Dermis microvascular lymphatic vessel endothelial cell (primary cell): ENCODE data around the gene SUPT7L. TPM values are rescaled to one million over a fixed set of nuclear protein-coding genes. Genes with fewer than 3 reads are reported as not detected.
A peak's percentile ranks its signal among the peaks of the same experiment; 100 is the strongest.
"Not testable (repeated sequence)": the region's sequence is repeated elsewhere in the genome, so short reads cannot be mapped to it uniquely, and the experiment has no call there.

ENCODE experiments used
- DNase-seq, 2 donors: peaks; one replicate each; pipeline versions ENCODE4 v3.0.0 to v3.0.0-alpha.2; 2010; ENCODE audit warnings: low read depth in 2 of 2
- total RNA-seq: library from RNA; depleted of rRNA; stranded (reverse); fragments of >200 nt; gene quantifications from 2 replicates; pipeline ENCODE4 v1.2.1, GENCODE V29; 2014

SUPT7L gene
- total RNA-seq, 1 donor from 2014 or later: 10.0 TPM

DNA sequence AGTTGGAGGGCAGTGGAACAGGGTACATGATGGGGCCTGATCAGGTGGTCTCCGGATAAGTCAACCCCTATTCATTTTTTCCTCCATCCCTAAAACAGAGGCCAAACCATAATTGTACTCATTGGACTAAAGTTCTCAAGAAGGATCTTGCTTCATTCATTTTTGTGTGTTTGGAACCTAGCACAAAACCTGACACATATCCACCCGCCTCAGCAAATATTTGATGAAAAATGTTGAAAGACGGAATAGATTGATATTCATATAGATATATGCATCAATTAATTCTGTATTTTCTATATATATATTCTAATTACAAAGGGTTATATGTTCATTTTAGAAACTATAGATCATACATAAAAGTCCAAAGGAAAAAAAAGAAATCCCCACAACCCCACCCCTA lies 22.2 kb upstream of the SUPT7L start:
- DNase-seq: no peak

DNA sequence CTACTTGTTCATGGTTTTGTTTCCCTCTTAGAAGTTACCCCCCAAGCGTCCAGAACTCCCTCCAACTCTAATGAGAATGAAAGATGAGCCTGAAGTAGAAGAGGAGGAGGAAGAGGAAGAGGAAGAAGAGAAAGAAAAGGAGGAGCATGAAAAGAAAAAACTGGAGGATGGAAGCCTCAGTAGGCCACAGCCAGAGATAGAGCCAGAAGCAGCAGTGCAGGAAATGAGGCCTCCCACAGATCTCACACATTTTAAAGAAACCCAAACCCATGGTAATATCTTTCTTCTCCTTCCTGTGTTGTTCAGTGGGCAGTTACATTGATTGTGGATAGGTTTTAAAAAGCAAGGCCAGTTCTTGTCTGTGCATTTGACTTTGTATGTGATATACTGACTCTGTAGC lies 21.6 kb upstream of the SUPT7L start:
- DNase-seq: not testable (repeated sequence)

DNA sequence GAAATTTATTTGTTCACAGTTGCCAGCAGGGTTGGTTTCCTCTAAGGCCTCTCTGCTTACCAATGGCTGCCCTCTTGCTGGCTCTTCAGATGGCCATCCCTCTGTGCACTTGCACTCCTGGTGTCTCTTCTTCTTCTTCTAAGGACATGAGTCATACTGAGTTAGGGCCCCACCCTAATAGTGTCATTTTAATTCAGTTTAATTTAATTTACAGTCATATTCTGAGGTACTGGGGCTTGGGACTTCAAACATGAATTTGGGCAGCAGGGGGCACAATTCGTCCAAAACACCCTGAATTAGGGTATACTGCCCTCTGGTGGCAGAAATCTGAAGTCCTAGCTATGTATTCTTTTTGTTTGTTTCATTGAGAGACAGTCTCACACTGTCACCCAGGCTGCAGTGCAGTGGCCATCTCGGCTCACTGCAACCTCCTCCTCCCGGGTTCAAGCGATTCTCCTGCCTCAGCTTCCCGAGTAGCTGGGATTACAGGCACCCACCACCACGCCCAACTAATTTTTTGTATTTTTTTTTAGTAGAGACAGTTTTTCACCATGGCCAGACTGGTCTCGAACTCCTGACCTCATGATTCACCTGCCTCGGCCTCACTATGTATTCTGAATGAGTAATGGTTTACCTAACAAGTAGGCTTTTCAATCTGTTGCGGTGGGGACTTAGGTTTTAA lies 20.1 kb upstream of the SUPT7L start:
- peak; percentile 92 for DNase-seq

DNA sequence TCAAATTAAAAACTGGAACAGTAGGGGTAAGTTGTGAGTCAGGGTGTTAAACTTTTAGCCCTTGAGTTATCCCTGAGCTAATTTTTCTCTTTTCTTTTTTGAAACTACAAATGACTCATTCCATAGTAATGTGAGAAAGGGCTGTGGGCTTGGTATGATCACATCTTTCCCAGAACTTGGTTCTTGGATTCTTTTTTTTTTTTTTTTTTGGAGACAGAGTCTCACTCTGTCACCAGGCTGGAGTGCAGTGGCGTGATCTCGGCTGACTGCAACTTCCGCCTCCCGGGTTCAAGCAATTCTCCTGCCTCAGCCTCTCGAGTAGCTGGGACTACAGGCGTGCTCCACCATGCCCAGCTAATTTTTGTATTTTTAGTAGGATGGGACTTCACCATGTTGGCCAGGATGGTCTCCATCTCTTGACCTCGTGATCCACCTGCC lies 18.9 kb upstream of the SUPT7L start:
- DNase-seq: peak in 1 of 2 donors; percentile 70

DNA sequence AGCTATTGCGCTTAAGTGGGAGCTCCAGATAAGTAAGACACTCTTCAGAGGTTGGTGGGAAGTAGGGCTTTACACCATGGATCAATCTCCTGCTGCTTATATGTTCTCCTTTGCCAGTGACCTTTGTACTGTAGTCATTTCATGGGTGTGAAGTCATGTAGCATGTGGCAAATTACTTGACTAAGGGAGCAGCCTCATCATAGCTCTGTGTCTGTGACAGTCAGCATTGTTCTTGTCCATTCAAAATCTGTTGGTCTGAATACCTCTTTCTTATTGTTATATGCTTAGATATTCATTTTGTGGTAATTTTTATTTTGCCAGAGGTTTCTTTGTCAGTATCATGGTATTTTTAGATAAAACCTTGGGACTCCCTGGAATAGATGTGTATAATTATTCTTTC lies 18.4 kb upstream of the SUPT7L start:
- peak in 1 of 2 donors; percentile 33 for DNase-seq

- DNase-seq: no peak
Observed at GRCh38 chr2:27680571-27680970, 17.2 kb upstream of the SUPT7L start.

DNA sequence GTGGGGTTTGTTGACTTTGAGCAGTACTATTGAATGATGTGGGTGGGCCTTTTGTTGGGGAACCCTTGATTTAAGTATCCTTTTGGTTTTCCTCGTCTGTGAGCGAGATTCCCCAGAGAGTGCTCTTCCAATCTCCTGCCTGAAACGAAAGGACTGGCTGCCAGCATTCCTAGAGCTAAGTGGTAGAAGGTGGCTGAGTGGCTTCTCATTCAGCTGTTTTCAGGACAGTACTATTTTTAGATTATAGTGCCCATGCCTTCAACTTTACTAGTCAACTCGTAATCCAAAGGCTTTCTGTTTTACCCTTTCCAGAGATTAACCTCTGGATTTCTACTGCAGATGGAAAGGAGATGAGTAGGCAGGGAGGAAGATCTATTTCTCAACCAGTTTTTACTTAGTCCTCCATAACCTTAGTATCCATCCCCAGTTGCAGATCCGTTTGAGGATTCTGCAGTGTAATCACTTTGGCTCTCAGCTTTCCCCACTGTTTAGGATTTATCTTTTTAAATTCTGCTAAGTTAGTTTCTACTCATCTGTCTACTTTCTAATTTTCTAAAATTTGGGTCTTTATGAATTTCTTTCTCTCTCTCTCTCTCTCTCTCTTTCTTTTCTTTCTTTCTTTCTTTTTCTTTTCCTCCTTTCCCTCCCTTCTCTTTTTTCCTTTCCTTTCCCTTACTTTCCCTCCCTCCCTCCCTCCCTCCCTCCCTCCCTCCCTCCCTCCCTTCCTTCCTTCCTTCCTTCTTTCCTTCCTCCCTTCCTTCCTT lies 9.5 kb upstream of the SUPT7L start:
- no peak for DNase-seq

GRCh38 chr2:27671235-27671634 lies 7.8 kb upstream of the SUPT7L start:
- no peak for DNase-seq

- peak in 1 of 2 donors; percentile 16 for DNase-seq
Observed at GRCh38 chr2:27667446-27667845, 4.0 kb upstream of the SUPT7L start.

GRCh38 chr2:27664622-27665363 lies 1.4 kb upstream of the SUPT7L start:
- DNase-seq: no peak

- no peak for DNase-seq
Observed at GRCh38 chr2:27664154-27664574, 750 bp upstream of the SUPT7L start.

DNA sequence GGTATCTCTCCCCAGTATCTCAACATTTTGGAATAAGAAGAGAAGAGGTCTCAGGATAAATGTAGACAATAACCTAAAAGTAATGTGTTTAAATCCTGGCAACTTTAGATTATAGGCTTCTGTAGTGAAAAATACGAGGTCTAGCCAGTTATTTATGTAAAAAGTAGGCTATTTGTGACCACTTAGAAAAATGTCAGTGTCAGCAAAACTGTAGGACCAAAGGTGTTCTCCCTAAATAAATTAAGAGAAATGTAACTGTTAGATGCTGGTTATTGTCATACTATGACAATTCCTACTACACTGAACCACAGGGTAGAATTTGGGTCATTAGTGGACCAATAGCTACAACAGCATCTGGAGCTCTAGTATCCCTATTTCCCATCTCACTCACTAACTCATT lies 2.0 kb downstream of the SUPT7L start:
- no peak for DNase-seq

- DNase-seq: peak in 1 of 2 donors; percentile 39
Observed at GRCh38 chr2:27655155-27655951, 8.1 kb downstream of the SUPT7L start.

- DNase-seq: no peak
Observed at GRCh38 chr2:27653397-27653796, 10.0 kb downstream of the SUPT7L start.

DNA sequence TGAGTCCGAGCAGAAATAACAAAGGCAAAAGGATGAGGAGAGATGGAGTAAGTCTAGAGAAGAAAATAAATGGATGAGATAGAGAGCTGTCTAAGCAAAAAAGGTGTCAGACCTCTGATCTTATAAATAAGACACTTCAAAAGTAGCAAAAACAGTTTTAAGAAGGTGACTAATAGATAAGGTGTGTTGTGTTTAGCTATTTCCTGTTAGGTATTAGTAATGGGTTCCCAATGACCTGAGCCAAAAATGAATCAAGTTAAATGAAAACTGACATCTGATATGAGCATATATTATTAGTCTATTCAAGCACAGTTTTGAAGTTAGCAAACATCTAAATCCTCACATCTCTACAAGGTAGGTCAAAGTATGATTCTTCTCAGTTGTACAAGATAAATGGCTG lies 10.6 kb downstream of the SUPT7L start:
- DNase-seq: no peak

DNA sequence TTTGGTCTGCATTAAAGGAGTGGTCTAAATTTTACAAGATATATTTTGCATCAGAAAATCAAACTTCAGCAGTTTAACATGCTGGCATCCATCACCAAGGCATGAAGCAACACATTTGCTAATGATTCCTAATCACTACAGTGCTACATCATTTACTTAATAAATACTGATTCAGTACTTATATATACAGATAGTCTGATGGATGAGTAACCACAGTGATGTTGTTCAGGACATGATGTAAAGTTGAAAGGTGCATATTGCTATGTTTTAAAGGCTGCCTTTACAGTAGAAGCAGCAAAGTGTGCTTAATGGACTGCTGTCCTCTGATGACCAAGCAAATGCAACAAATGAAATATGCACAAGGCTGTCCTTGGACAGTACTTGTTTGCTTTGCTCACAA lies 11.1 kb downstream of the SUPT7L start:
- DNase-seq: no peak

GRCh38 chr2:27651056-27651455 lies 12.4 kb downstream of the SUPT7L start:
- DNase-seq: no peak

GRCh38 chr2:27647737-27648136 lies 15.7 kb downstream of the SUPT7L start:
- no peak for DNase-seq

GRCh38 chr2:27647289-27647688 lies 16.1 kb downstream of the SUPT7L start:
- DNase-seq: no peak

DNA sequence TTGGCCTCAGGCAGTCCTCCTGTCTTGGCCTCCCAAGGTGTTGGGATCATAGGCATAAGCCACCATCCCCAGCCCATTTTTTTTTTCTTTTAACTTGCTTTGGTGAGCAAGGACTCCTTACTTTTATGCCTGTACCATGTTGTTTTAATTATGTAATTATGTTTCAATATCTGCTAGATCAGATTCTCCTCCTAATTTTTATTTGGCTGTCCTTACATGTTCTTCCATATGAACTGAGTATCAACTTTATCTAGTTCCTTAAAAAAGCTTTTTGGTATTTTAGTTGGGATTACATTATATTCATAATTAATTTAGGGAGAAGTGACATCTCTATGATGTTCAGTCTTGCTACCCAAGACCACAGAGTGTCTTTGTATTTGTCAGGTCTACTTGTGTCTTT lies 18.2 kb downstream of the SUPT7L start:
- DNase-seq: no peak

- no peak for DNase-seq
Observed at GRCh38 chr2:27640722-27641245, 22.6 kb downstream of the SUPT7L start.
